Activated naive CD8-positive, alpha-beta T cell treated with anti-CD3 and anti-CD28 coated beads, Interleukin-2, amount 50 U/mL, for 24 hours (primary cell): ENCODE results near the gene CYLD.

Source experiments
- ATAC-seq: fragments of 150-1000 bp; cut with Tn5 transposase; one replicate; pipeline ENCODE4 v1.10.0; 2021
- DNase-seq: peaks from one replicate; pipeline ENCODE4 v3.0.0; 2021
- H3K27ac Mint-ChIP-seq: one replicate; pipeline ENCODE4 v1.8.0; 2021; ENCODE audit warnings: mild to moderate bottlenecking, mixed read lengths
- H3K27me3 Mint-ChIP-seq: one replicate; pipeline ENCODE4 v1.8.0; 2021; ENCODE audit warnings: mixed read lengths
- H3K36me3 Mint-ChIP-seq: one replicate; pipeline ENCODE4 v1.8.0; 2021; ENCODE audit warnings: low read depth, mixed read lengths
- H3K4me1 Mint-ChIP-seq: one replicate; pipeline ENCODE4 v1.8.0; 2021; ENCODE audit warnings: mixed read lengths
- H3K4me3 Mint-ChIP-seq: one replicate; pipeline ENCODE4 v1.8.0; 2021; ENCODE audit warnings: mild to moderate bottlenecking, moderate library complexity, mixed read lengths
- H3K9me3 Mint-ChIP-seq: one replicate; pipeline ENCODE4 v1.8.0; 2021; ENCODE audit warnings: mixed read lengths

CYLD gene

DNA sequence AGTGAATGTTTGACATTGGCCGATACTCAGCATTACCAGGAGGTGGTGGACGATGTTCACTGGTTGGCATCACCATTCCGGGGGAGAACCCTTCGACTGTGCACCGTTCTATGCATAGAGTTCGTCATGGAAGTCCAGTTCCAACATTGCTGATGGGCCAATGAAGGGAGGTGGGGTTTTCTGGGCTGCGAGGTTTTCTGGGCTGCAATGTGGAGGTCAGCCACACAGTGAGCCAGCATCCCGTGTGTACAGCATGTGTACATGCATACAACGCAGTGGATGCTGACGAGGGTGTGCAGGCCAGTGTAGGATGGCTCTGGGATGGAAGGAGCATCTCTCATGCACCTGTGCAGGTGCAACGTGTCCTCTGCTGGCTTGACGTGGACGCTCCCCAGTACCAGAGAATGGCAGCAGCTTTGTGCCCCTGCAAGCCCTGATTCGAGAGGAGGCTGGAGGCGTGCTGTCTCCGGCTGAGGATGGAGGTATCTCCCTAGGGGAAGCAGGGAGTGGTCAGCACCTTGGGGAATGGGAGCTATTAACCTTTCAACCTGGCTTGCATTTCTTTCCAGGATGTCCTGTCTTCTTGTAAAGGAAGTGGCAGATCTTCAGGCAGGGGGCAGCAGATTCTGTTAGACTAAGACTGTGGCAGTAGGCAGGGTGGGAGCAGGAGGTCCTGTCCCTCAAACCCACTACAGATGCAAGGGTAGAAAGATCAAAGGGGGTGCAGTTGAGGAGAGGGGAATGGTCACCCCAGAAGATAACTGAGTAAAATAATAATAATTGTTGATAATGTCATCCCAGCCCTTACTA lies 98.2 kb downstream of the CYLD start:
- no peak for DNase-seq
- peaks cover 9% of the 10 kb centered on the region for H3K27me3 Mint-ChIP-seq
- H3K27ac Mint-ChIP-seq: no peak overlapping the region
- H3K9me3 Mint-ChIP-seq: no peaks in the 10 kb centered on the region
- H3K36me3 Mint-ChIP-seq: no peaks in the 10 kb centered on the region
- peak overlapping the region; percentile 2 for H3K4me3 Mint-ChIP-seq
- ATAC-seq: no peak
- peaks cover 28% of the 10 kb centered on the region for H3K4me1 Mint-ChIP-seq

- DNase-seq (peak; percentile 46), ATAC-seq (peak; percentile 47)
- Mint-ChIP-seq H3K27me3 (peaks cover 9% of the 10 kb centered on the region), H3K36me3 (no peaks in the 10 kb centered on the region), H3K4me3 (peak overlapping the region; percentile 41), H3K4me1 (peaks cover 28% of the 10 kb centered on the region), H3K27ac (no peak overlapping the region), H3K9me3 (no peaks in the 10 kb centered on the region)
Observed at GRCh38 chr16:50841081-50841886, 99.4 kb downstream of the CYLD start.

- H3K4me1 Mint-ChIP-seq: peaks cover 28% of the 10 kb centered on the region
- H3K9me3 Mint-ChIP-seq: no peaks in the 10 kb centered on the region
- DNase-seq: no peak
- peak overlapping the region; percentile 57 for H3K4me3 Mint-ChIP-seq
- H3K36me3 Mint-ChIP-seq: no peaks in the 10 kb centered on the region
- no peak for ATAC-seq
- peak overlapping the region; percentile 49 for H3K27ac Mint-ChIP-seq
- peaks cover 9% of the 10 kb centered on the region for H3K27me3 Mint-ChIP-seq
Observed at GRCh38 chr16:50842013-50842505, 100.2 kb downstream of the CYLD start.

DNA sequence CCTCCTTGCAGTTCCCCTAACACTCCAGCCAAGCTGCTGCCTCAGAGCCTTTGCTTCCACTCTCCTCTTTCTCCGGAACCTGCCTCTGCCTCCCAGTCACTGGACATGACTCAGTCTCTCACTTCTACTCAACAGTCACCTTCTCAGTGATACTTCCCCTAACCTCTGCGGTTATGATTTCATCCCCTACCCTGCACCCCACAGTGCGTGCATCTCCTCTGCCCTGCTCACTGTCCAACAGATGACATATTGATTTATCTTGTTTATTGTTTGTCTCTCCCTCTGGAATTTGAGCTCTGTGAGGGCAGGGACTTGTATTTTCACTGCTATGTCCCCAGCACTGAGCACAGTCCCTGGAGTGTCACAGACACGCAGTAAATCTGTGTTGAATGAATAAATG lies 100.7 kb downstream of the CYLD start:
- peak; percentile 64 for ATAC-seq
- peaks cover 9% of the 10 kb centered on the region for H3K27me3 Mint-ChIP-seq
- H3K27ac Mint-ChIP-seq: peak overlapping the region; percentile 49
- peaks cover 28% of the 10 kb centered on the region for H3K4me1 Mint-ChIP-seq
- peak; percentile 14 for DNase-seq
- H3K4me3 Mint-ChIP-seq: peak overlapping the region; percentile 57
- no peaks in the 10 kb centered on the region for H3K9me3 Mint-ChIP-seq
- no peaks in the 10 kb centered on the region for H3K36me3 Mint-ChIP-seq

GRCh38 chr16:50844840-50845239 lies 103.0 kb downstream of the CYLD start:
- DNase-seq (no peak), ATAC-seq (no peak)
- no peaks in the 10 kb centered on the region for H3K36me3 Mint-ChIP-seq
- H3K4me3 Mint-ChIP-seq: no peak overlapping the region
- H3K9me3 Mint-ChIP-seq: no peaks in the 10 kb centered on the region
- peaks cover 19% of the 10 kb centered on the region for H3K4me1 Mint-ChIP-seq
- no peak overlapping the region for H3K27ac Mint-ChIP-seq
- H3K27me3 Mint-ChIP-seq: peaks cover 12% of the 10 kb centered on the region

- no peak overlapping the region for H3K4me3 Mint-ChIP-seq
- ATAC-seq: no peak
- no peak for DNase-seq
- no peaks in the 10 kb centered on the region for H3K36me3 Mint-ChIP-seq
- H3K27ac Mint-ChIP-seq: no peak overlapping the region
- peaks cover 12% of the 10 kb centered on the region for H3K27me3 Mint-ChIP-seq
- peaks cover 19% of the 10 kb centered on the region for H3K4me1 Mint-ChIP-seq
- H3K9me3 Mint-ChIP-seq: no peaks in the 10 kb centered on the region
Observed at GRCh38 chr16:50845296-50845695, 103.4 kb downstream of the CYLD start.

GRCh38 chr16:50846511-50846910 lies 104.6 kb downstream of the CYLD start:
- H3K4me1 Mint-ChIP-seq: peaks cover 10% of the 10 kb centered on the region
- H3K27ac Mint-ChIP-seq: no peak overlapping the region
- DNase-seq: no peak
- no peaks in the 10 kb centered on the region for H3K36me3 Mint-ChIP-seq
- ATAC-seq: no peak
- H3K27me3 Mint-ChIP-seq: peaks cover 14% of the 10 kb centered on the region
- no peak overlapping the region for H3K4me3 Mint-ChIP-seq
- H3K9me3 Mint-ChIP-seq: no peaks in the 10 kb centered on the region

DNA sequence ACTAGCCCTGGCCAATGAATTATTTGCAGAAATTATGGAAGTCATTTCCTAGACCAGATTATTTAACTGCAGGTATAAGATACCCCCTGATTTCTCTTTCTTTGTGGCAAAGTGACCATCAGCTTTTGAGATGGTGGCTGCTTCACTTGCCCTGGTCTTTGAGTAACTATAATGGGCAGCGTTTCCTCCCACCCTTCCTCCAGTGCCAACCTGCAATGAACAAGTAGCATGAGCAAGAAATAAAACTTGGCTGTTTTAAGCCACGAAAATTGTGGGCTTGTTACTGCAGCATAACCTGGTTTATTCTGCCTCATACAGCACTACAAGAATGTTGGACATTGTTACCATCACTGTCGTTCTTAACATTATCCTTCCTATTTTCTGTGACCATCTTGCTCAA lies 105.3 kb downstream of the CYLD start:
- Mint-ChIP-seq H3K27me3 (peaks cover 14% of the 10 kb centered on the region), H3K9me3 (no peaks in the 10 kb centered on the region), H3K27ac (no peak overlapping the region), H3K4me3 (no peak overlapping the region), H3K36me3 (no peaks in the 10 kb centered on the region), H3K4me1 (peaks cover 5% of the 10 kb centered on the region)
- DNase-seq: no peak
- ATAC-seq: no peak

DNA sequence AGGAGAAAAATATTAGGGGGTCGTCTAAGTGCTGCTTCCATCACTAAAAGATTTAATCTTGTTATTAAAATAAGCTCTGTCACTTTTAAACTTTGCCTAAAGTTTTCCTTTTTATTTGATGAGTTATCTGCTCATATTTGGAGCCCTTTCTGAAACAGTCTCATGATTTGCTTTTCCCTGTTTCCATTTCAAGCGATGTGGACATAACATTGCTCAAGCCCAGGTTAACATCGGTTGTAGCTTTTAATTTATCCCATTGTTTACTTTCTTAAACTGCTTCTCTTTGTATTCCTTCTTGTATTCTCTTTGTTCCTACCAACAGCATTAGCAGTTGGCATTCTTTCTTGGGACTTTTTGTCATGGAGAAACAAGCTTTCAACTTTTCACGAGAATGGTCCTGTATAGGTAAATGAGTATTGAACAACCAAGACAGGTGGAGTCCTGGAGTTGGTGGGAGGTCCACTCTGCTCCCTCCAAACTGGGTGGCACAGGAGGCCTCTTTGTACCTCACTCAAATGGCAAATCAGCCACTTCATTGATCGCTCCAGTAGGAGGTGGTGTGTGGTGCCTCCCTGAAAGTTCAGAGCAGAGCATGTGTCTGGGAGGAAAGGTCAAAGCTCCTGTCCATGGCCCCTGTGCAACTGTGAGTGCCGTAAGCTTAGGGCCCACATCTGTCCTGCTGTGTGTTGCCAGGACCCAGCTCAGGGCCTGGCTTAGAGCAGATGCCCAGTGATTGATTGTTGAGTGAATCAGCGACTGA lies 107.0 kb downstream of the CYLD start:
- DNase-seq (no peak), ATAC-seq (no peak)
- Mint-ChIP-seq H3K4me3 (no peak overlapping the region), H3K4me1 (no peaks in the 10 kb centered on the region), H3K36me3 (no peaks in the 10 kb centered on the region), H3K9me3 (no peaks in the 10 kb centered on the region), H3K27ac (no peak overlapping the region), H3K27me3 (peaks cover 7% of the 10 kb centered on the region)
